Cardiac septum (tissue), 1 donor: Measurements from ENCODE around the gene AMIGO2. TPM values are rescaled to one million over a fixed set of nuclear protein-coding genes. Genes with fewer than 3 reads are reported as not detected.

ENCODE experiments used
- DNase-seq: peaks from one replicate; pipeline ENCODE4 v3.0.0-alpha.2; 2020; ENCODE audit warnings: low spot score
- intact Hi-C: fragments of 100-400 bp; cut with DNase I; formaldehyde crosslinking; loops from one replicate; pipeline ENCODE4 v1.14.0; 2022
- total RNA-seq: library from RNA; stranded (reverse); fragmentation: NEBNext Ultra II Directional; extraction: Animal tissue kit (Norgen Biotek cat#: 25700); gene quantifications from one replicate; pipeline ENCODE4 v1.2.1, GENCODE V29; 2021
- donor health status: DM: no; HTN: no; CAD: no.

Gene AMIGO2
- total RNA-seq, 1 donor from 2014 or later: 1.3 TPM

GRCh38 chr12:47100160-47100559 lies 20.4 kb upstream of the AMIGO2 start:
- intact Hi-C loops: no loop called here
- no peak for DNase-seq

- intact Hi-C loops: no loop called here
- no peak for DNase-seq
Observed at GRCh38 chr12:47099610-47100009, 19.9 kb upstream of the AMIGO2 start.

- no peak for DNase-seq
- intact Hi-C loops: no loop called here
Observed at GRCh38 chr12:47098099-47098498, 18.3 kb upstream of the AMIGO2 start.

- DNase-seq: no peak
- intact Hi-C loops: no loop called here
Observed at GRCh38 chr12:47097276-47097896, 17.6 kb upstream of the AMIGO2 start.

- no peak for DNase-seq
- intact Hi-C loops: no loop called here
Observed at GRCh38 chr12:47095446-47096236, 15.9 kb upstream of the AMIGO2 start.

- intact Hi-C loops: no loop called here
- no peak for DNase-seq
Observed at GRCh38 chr12:47094804-47095203, 15.0 kb upstream of the AMIGO2 start.

GRCh38 chr12:47091009-47091408 lies 11.2 kb upstream of the AMIGO2 start:
- DNase-seq: no peak
- intact Hi-C loops: no loop called here

GRCh38 chr12:47088021-47088944 lies 8.5 kb upstream of the AMIGO2 start:
- intact Hi-C loops: no loop called here
- DNase-seq: no peak

- DNase-seq: no peak
- intact Hi-C loops: no loop called here
Observed at GRCh38 chr12:47087088-47087688, 7.4 kb upstream of the AMIGO2 start.

GRCh38 chr12:47085815-47086252 lies 6.1 kb upstream of the AMIGO2 start:
- intact Hi-C loops: no loop called here
- no peak for DNase-seq

GRCh38 chr12:47084172-47084571 lies 4.4 kb upstream of the AMIGO2 start:
- intact Hi-C loops: loop anchor here (5.0 kb wide), 1 partner anchor 193 kb away; no protein-coding TSS in a partner anchor
- DNase-seq: no peak

GRCh38 chr12:47082796-47083621 lies 3.2 kb upstream of the AMIGO2 start:
- intact Hi-C loops: loop anchor here (5.0 kb wide), 1 partner anchor 194 kb away; no protein-coding TSS in a partner anchor
- no peak for DNase-seq

- no peak for DNase-seq
- intact Hi-C loops: loop anchor here (5.0 kb wide), 1 partner anchor 195 kb away; no protein-coding TSS in a partner anchor
Observed at GRCh38 chr12:47082283-47082682, 2.5 kb upstream of the AMIGO2 start.

- peak; percentile 81 for DNase-seq
- intact Hi-C loops: loop anchor here (5.0 kb wide), 1 partner anchor 196 kb away; no protein-coding TSS in a partner anchor
Observed at GRCh38 chr12:47080725-47081502, 1.2 kb upstream of the AMIGO2 start.

- peak; percentile 78 for DNase-seq
- intact Hi-C loops: loop anchor here (5.0 to 10.0 kb wide), 2 partner anchors 145 to 197 kb away; no protein-coding TSS in a partner anchor
Observed at GRCh38 chr12:47079981-47080724, 394 bp upstream of the AMIGO2 start.

GRCh38 chr12:47078733-47079467 lies 859 bp downstream of the AMIGO2 start:
- intact Hi-C loops: loop anchor here (10.0 kb wide), 1 partner anchor 146 kb away; no protein-coding TSS in a partner anchor
- DNase-seq: no peak
